ENCODE data around the gene SLX4IP.

DNA sequence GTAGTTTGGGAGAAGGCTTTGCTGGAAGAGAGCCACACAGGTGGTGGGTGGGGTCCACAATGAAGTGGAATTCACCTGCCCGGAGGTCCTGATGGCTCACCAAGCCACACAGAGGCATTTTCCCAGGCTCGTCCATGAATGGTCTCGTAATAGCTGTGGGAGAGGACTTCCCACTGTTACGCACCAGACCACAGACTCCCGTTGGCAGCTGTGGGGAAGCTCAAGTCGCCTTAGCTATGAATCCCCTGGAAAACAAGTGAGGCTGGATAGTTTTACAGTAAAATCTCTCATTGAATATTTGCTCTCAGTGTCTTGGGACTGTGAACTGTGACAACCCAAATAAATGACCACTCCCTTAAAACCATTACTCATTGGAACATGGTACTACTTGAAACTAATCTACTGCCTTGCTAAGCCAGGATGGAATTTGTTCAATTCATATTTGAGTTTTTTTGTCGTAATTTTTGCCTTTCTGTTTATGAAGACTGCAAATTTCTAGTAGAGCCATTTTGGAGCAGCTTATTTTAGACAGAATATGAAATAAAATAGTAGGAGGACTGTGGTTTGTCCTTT, 159.3 kb downstream of the SLX4IP start:
- no peak for TF ChIP-seq TAF1 (IDR thresholded peaks at IDR 0.05; ENCODE audit: low read depth)
- TF ChIP-seq EP300 (IDR thresholded peaks at IDR 0.05; ENCODE audit: borderline replicate concordance) = no peak
- no peak for TF ChIP-seq FOXM1 (IDR thresholded peaks at IDR 0.05; ENCODE audit: borderline replicate concordance, low read depth)
- no peak for TF ChIP-seq RAD21 (IDR thresholded peaks at IDR 0.05; ENCODE audit: low read depth)
- TF ChIP-seq, protein P1, sequence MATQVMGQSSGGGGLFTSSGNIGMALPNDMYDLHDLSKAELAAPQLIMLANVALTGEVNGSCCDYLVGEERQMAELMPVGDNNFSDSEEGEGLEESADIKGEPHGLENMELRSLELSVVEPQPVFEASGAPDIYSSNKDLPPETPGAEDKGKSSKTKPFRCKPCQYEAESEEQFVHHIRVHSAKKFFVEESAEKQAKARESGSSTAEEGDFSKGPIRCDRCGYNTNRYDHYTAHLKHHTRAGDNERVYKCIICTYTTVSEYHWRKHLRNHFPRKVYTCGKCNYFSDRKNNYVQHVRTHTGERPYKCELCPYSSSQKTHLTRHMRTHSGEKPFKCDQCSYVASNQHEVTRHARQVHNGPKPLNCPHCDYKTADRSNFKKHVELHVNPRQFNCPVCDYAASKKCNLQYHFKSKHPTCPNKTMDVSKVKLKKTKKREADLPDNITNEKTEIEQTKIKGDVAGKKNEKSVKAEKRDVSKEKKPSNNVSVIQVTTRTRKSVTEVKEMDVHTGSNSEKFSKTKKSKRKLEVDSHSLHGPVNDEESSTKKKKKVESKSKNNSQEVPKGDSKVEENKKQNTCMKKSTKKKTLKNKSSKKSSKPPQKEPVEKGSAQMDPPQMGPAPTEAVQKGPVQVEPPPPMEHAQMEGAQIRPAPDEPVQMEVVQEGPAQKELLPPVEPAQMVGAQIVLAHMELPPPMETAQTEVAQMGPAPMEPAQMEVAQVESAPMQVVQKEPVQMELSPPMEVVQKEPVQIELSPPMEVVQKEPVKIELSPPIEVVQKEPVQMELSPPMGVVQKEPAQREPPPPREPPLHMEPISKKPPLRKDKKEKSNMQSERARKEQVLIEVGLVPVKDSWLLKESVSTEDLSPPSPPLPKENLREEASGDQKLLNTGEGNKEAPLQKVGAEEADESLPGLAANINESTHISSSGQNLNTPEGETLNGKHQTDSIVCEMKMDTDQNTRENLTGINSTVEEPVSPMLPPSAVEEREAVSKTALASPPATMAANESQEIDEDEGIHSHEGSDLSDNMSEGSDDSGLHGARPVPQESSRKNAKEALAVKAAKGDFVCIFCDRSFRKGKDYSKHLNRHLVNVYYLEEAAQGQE (IDR thresholded peaks at IDR 0.05; ENCODE audit: low read depth) = no peak
- TF ChIP-seq, protein P2, sequence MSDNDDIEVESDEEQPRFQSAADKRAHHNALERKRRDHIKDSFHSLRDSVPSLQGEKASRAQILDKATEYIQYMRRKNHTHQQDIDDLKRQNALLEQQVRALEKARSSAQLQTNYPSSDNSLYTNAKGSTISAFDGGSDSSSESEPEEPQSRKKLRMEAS (IDR thresholded peaks at IDR 0.05) = no peak
